Retinal pigment epithelial cell (primary cell): ENCODE measurements around the gene COQ10A.

Experiments
- DNase-seq: peaks from one replicate; pipeline ENCODE4 v3.0.0-alpha.2; 2010; ENCODE audit warnings: low read depth
- H3K4me3 ChIP-seq: 2 replicates; pipeline ENCODE4 v1.5.1; 2011; ENCODE audit warnings: mild to moderate bottlenecking, low read length, control low read depth, moderate library complexity
- TF ChIP-seq, protein P1 (sequence below): conservative IDR thresholded peaks from 2 replicates; pipeline ENCODE4 v1.5.1; 2011; ENCODE audit warnings: low read depth, low read length, control low read depth, inconsistent platforms

COQ10A gene

DNA sequence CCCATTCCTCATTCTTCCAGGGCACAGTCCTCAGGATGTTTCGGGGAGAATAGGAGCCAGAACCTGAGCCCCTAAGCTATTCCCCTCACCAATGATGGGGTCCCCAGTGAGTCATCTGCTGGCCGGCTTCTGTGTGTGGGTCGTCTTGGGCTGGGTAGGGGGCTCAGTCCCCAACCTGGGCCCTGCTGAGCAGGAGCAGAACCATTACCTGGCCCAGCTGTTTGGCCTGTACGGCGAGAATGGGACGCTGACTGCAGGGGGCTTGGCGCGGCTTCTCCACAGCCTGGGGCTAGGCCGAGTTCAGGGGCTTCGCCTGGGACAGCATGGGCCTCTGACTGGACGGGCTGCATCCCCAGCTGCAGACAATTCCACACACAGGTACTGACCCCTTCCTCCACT, 35.6 kb upstream of the COQ10A start:
- TF ChIP-seq, protein P1, sequence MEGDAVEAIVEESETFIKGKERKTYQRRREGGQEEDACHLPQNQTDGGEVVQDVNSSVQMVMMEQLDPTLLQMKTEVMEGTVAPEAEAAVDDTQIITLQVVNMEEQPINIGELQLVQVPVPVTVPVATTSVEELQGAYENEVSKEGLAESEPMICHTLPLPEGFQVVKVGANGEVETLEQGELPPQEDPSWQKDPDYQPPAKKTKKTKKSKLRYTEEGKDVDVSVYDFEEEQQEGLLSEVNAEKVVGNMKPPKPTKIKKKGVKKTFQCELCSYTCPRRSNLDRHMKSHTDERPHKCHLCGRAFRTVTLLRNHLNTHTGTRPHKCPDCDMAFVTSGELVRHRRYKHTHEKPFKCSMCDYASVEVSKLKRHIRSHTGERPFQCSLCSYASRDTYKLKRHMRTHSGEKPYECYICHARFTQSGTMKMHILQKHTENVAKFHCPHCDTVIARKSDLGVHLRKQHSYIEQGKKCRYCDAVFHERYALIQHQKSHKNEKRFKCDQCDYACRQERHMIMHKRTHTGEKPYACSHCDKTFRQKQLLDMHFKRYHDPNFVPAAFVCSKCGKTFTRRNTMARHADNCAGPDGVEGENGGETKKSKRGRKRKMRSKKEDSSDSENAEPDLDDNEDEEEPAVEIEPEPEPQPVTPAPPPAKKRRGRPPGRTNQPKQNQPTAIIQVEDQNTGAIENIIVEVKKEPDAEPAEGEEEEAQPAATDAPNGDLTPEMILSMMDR, result no peak
- DNase-seq, result no peak
- H3K4me3 ChIP-seq, result no peak overlapping the region

DNA sequence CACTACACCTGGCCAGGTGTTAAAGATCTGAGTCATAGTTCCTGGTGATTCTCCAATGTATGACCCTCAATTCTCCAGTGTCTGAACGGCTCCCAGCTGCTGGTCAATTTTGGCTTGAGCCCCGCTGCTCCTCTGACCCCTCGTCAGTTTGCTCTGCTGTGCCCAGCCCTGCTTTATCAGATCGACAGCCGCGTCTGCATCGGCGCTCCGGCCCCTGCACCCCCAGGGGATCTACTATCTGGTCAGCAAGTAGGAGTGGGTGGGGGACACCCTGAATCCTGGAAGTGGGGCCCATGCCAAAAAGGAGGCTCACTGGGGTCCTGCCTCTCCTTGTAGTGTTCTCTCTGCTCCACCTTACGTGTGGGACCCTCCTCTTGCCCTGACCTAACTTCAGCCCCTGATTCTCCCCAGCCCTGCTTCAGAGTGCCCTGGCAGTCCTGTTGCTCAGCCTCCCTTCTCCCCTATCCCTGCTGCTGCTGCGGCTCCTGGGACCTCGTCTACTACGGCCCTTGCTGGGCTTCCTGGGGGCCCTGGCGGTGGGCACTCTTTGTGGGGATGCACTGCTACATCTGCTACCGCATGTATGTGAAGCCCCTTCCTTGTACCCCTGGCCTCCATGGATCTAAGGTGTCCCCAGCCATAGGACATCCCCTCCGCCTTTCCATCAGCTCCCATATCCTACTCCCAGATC, 31.9 kb upstream of the COQ10A start:
- DNase-seq, result no peak
- TF ChIP-seq, protein P1, result no peak
- H3K4me3 ChIP-seq, result no peak overlapping the region

DNA sequence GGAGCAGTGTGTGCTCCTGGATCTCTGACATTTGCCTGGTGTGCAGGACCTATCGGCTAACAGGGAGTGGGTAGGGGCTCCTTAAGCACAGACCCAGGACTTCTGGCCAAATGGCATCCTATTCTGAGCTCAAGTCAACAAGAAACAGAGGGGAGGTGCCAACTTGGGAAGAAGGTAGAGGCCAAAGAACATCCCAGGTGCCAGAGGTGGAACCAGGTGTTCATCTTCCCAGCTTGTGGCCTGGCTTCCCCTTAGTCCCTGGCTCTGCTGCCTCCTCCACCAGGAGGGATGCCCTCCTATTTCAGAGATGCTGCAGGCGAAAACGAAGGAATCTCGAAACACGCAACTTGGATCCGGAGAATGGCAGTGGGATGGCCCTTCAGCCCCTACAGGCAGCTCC, 30.7 kb upstream of the COQ10A start:
- DNase-seq, result no peak
- TF ChIP-seq, protein P1, result no peak
- H3K4me3 ChIP-seq, result no peak overlapping the region

DNA sequence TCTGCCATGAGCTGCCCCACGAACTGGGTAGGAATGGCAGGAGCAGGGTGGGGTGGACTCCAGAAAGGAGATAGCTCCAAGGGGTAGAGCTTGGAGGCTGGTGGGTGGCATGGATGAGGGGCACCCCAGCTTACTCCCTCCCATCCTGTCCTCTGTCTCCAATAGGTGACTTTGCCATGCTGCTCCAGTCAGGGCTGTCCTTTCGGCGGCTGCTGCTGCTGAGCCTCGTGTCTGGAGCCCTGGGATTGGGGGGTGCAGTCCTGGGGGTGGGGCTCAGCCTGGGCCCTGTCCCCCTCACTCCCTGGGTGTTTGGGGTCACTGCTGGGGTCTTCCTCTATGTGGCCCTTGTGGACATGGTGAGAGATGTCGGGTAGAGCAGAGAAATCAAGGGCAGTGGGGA, 29.8 kb upstream of the COQ10A start:
- DNase-seq, result no peak
- no peak overlapping the region for H3K4me3 ChIP-seq
- TF ChIP-seq, protein P1, result no peak

DNA sequence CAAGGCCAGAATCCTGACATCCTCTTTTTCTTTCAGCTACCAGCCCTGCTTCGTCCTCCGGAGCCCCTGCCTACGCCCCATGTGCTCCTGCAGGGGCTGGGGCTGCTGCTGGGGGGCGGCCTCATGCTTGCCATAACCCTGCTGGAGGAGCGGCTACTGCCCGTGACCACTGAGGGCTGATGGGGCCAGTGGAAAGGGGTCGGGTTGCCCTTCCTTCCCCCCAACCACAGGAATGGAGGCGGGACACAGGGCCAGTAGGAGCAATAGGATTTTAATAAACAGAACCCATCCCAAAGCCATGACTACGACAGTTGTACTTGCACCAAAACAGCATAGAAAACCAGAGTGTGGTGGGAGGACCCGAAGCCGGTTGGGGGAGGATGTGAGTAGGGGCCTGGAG, 29.2 kb upstream of the COQ10A start:
- no peak overlapping the region for H3K4me3 ChIP-seq
- TF ChIP-seq, protein P1, result no peak
- no peak for DNase-seq

DNA sequence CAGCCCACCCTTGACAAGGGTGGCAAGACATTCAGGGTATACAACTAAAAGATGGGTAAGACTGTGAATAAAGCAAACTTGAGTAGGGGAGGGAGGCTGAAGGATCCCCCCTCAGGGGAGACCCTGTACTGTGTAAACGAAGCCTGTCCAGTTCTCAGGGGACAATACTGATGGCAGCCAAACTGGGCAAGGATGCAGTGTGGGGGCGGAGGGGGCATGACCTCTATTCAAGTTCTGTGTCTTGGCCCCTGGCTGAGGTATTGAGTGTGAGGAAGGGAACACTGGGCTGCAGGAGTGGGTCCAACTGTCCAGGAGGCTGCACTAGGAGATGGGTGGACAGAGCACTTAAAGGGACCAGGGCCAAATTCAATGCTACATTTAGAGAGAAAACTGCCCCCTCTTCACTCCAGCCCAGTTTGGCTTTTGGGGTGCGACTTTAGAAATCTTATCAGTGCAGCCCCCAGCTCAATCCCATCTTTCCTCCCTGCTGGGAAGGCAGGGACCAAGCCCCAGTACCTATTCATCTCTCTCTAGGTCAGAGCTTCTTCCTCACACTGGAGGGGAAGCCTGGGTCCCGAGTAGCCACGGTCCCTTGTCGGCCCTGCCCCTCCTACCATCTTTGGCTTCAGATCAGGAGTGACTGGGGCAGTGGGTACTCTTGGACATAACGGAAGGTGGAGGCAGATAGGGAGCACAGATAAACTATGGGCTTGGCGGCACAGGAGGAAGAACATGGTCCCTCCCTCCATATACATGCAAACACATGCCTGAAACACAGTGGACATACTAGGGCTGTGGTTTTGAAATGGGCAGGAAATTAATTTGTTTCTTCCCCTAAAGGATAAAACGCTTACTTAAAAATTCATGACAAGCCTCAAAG, 25.1 kb upstream of the COQ10A start:
- no peak for DNase-seq
- no peak overlapping the region for H3K4me3 ChIP-seq
- TF ChIP-seq, protein P1, result no peak

DNA sequence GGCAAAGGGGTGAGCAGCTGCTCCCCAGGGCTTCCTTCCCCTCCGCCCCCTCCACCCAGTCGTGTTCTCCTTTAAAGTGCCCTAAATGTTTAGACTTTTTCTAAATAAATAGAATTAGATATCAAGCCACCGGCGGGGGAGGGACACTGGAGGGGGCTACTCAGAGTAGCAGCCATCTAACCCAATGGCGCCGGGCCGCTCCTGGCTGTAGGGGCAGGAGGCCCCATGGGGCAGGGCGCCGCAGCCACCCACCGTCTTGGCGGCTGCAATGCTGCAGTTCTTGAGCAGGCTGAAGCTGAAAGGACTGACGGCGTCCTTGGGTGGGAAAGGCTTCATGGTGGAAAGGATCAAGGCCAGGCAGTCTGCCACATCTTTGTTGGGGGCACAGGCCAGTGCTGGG, 23.8 kb upstream of the COQ10A start:
- no peak for DNase-seq
- no peak overlapping the region for H3K4me3 ChIP-seq
- TF ChIP-seq, protein P1, result no peak
